OCI-LY7 (cell line): ENCODE results near the gene TMEM132E. TPM values are rescaled to one million over a fixed set of nuclear protein-coding genes. Genes with fewer than 3 reads are reported as not detected.
"Not testable (repeated sequence)": the region's sequence is repeated elsewhere in the genome, so short reads cannot be mapped to it uniquely, and the experiment has no call there.

Experiments used
- BruUV-seq: library from RNA; stranded (reverse); fragments of 400-500 nt; replicated peaks from 2 replicates; lab custom pipeline; 2021; lab: Mats Ljungman, UMichigan
- CTCF ChIA-PET: fragments of 300-600 bp; sonication (Branson Sonifier 250); formaldehyde crosslinking; loops from one replicate; lab custom pipeline; 2022; ENCODE audit warnings: antibody characterized with exemption; ENCODE audit not compliant: unreplicated experiment; lab: Charles Lee
- POLR2A ChIA-PET: fragments of 300-600 bp; sonication (Branson Sonifier 250); formaldehyde crosslinking; loops from one replicate; lab custom pipeline; 2022; ENCODE audit warnings: antibody characterized with exemption; lab: Charles Lee
- DNase-seq: peaks from one replicate; pipeline ENCODE4 v3.0.0-alpha.2; 2015; ENCODE audit warnings: low spot score
- H2AFZ ChIP-seq: fragments of 200-600 bp; sonication (generic), shearing (Covaris generic); 2 replicates; pipeline ENCODE4 v1.6.1; 2014; ENCODE audit warnings: mild to moderate bottlenecking, antibody characterized with exemption, low read length, moderate library complexity
- H3K27ac ChIP-seq: fragments of 200-600 bp; sonication (generic); 2 replicates; pipeline ENCODE4 v1.5.1; 2014; ENCODE audit warnings: mixed run types, low read depth, mild to moderate bottlenecking, moderate library complexity, low read length, inconsistent platforms; ENCODE audit not compliant: poor library complexity, severe bottlenecking
- H3K36me3 ChIP-seq: fragments of 200-600 bp; sonication (generic); 2 replicates; pipeline ENCODE4 v1.6.1; 2014; ENCODE audit warnings: mild to moderate bottlenecking, antibody characterized with exemption, low read length, moderate library complexity, mixed read lengths; ENCODE audit not compliant: insufficient read depth
- H3K4me1 ChIP-seq: fragments of 200-600 bp; sonication (generic); 2 replicates; pipeline ENCODE4 v1.5.1; 2014; ENCODE audit warnings: mild to moderate bottlenecking, low read length; ENCODE audit not compliant: insufficient read depth, poor library complexity, severe bottlenecking
- H3K4me2 ChIP-seq: fragments of 200-600 bp; sonication (generic); 2 replicates; pipeline ENCODE4 v1.6.1; 2014; ENCODE audit warnings: mild to moderate bottlenecking, low read length
- H3K4me3 ChIP-seq: fragments of 200-600 bp; sonication (generic); 2 replicates; pipeline ENCODE4 v1.5.1; 2014; ENCODE audit warnings: mild to moderate bottlenecking, low read depth, low read length; ENCODE audit not compliant: poor library complexity, severe bottlenecking
- H3K79me2 ChIP-seq: fragments of 200-600 bp; sonication (generic); 2 replicates; pipeline ENCODE4 v1.6.1; 2016; ENCODE audit warnings: low read depth, mild to moderate bottlenecking, low read length, moderate library complexity, mixed read lengths; ENCODE audit not compliant: insufficient read depth
- H3K9me2 ChIP-seq: fragments of 200-600 bp; sonication (generic); 2 replicates; pipeline ENCODE4 v1.6.1; 2016; ENCODE audit warnings: mild to moderate bottlenecking, low read length, mixed read lengths; ENCODE audit not compliant: insufficient read depth
- H3K9me3 ChIP-seq: fragments of 200-600 bp; sonication (generic); 2 replicates; pipeline ENCODE4 v1.6.1; 2014; ENCODE audit warnings: mild to moderate bottlenecking, mixed run types, low read length, mixed read lengths
- H4K20me1 ChIP-seq: fragments of 200-600 bp; sonication (generic); 2 replicates; pipeline ENCODE4 v1.6.1; 2014; ENCODE audit warnings: mild to moderate bottlenecking, antibody characterized with exemption, low read length, moderate library complexity, mixed read lengths; ENCODE audit not compliant: insufficient read depth
- EZH2phosphoT487 ChIP-seq: fragments of 200-600 bp; sonication (generic); IDR thresholded peaks from 2 replicates; pipeline ENCODE4 v1.6.1; 2018; ENCODE audit warnings: low read depth, borderline replicate concordance, mild to moderate bottlenecking, mixed run types, antibody characterized with exemption, low read length, moderate library complexity, mixed read lengths
- intact Hi-C: fragments of 100-400 bp; cut with micrococcal nuclease; formaldehyde crosslinking; loops from one replicate; pipeline ENCODE4 v1.10.0; 2022; ENCODE audit not compliant: unreplicated experiment
- total RNA-seq, 2 experiments: library from RNA; depleted of rRNA in 1 of 2; stranded (reverse); fragments of >200 nt in 1 of 2; shearing (Covaris generic) in 1 of 2; gene quantifications; 2 replicates each; pipeline ENCODE4 v1.2.3, GENCODE V29; 2014 to 2022
- TF ChIP-seq, protein P1 (sequence below): fragments of 200-600 bp; sonication (generic); conservative IDR thresholded peaks from 2 replicates; pipeline ENCODE4 v1.5.1; 2014; ENCODE audit warnings: mild to moderate bottlenecking, antibody characterized with exemption, low read length, moderate library complexity, mixed read lengths

TMEM132E gene
- total RNA-seq, 2 experiments from 2014 or later = not detected

DNA sequence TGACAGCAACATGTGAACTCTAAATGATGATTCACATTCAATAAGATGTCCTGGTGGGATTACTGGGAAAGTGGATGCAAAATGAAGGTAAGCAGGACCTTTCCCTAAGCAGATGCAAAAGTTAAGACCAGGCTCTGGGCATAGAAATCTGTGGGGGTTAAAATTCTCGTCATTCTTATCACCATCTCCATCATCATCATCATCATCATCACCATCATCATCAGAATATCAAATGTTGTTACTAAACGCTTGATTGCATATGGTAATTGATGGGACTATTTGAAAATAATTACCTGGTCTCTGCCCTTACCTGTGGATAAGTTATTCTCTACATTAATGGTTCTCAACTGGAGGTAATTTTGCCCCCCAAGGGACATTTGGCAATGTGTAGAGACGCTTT, 41.9 kb upstream of the TMEM132E start:
- H3K4me3 ChIP-seq = no peak overlapping the region
- H3K4me2 ChIP-seq = no peak overlapping the region
- H4K20me1 ChIP-seq = no peaks in the 10 kb centered on the region
- ChIA-PET POLR2A (no interaction called here), CTCF (no interaction called here)
- DNase-seq = no peak
- no TSS peak for BruUV-seq
- H3K9me2 ChIP-seq = no peaks in the 10 kb centered on the region
- intact Hi-C loops = no loop called here
- H3K79me2 ChIP-seq = no peaks in the 10 kb centered on the region
- TF ChIP-seq, protein P1, sequence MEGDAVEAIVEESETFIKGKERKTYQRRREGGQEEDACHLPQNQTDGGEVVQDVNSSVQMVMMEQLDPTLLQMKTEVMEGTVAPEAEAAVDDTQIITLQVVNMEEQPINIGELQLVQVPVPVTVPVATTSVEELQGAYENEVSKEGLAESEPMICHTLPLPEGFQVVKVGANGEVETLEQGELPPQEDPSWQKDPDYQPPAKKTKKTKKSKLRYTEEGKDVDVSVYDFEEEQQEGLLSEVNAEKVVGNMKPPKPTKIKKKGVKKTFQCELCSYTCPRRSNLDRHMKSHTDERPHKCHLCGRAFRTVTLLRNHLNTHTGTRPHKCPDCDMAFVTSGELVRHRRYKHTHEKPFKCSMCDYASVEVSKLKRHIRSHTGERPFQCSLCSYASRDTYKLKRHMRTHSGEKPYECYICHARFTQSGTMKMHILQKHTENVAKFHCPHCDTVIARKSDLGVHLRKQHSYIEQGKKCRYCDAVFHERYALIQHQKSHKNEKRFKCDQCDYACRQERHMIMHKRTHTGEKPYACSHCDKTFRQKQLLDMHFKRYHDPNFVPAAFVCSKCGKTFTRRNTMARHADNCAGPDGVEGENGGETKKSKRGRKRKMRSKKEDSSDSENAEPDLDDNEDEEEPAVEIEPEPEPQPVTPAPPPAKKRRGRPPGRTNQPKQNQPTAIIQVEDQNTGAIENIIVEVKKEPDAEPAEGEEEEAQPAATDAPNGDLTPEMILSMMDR = no peak
- TF ChIP-seq EZH2phosphoT487 = no peak
- no peak overlapping the region for H2AFZ ChIP-seq
- H3K27ac ChIP-seq = no peak overlapping the region
- no peaks in the 10 kb centered on the region for H3K4me1 ChIP-seq
- H3K9me3 ChIP-seq = no peaks in the 10 kb centered on the region
- H3K36me3 ChIP-seq = no peaks in the 10 kb centered on the region

DNA sequence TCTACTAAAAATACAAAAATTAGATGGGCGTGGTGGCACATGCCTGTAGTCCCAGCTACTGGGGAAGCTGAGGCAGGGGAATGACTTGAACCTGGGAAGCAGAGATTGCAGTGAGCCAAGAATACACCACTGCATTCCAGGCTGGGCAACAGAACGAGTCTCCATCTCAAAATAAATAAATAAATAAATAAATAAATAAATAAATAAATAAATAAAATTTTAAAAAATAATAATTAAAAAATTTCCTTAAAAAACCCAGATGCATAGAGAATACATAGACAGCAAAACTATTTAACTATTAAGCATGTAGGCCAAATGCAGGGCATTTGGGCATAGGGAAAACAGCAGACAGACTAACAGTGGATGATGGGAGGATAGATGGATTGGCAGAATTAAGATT, 40.8 kb upstream of the TMEM132E start:
- BruUV-seq, H3K4me3 ChIP-seq, H3K79me2 ChIP-seq, POLR2A ChIA-PET, H4K20me1 ChIP-seq, H3K36me3 ChIP-seq, H3K27ac ChIP-seq, DNase-seq, intact Hi-C loops, H3K4me2 ChIP-seq, H3K9me2 ChIP-seq, H3K9me3 ChIP-seq, H2AFZ ChIP-seq, CTCF ChIA-PET, H3K4me1 ChIP-seq: not testable (repeated sequence)

DNA sequence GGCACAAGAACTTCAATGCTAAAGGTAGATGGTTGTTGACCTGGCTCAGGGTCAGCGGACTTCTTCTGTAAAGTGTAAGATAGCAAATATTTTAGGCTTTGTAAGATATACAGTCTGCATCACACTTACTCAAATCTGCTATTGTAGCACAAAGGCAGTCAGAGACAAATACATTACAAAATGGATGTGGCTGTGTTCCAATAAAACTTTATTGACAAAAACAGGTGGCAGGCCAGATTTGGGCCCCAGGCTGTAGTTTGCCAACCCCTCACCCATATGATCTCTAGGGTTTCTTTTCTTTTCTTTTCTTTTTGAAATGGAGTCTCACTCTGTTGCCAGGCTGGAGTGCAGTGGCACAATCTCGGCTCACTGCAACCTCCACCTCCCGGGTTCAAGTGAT, 39.5 kb upstream of the TMEM132E start:
- H3K4me1 ChIP-seq = no peaks in the 10 kb centered on the region
- H4K20me1 ChIP-seq = no peaks in the 10 kb centered on the region
- no peak overlapping the region for H3K4me2 ChIP-seq
- no peaks in the 10 kb centered on the region for H3K79me2 ChIP-seq
- ChIA-PET POLR2A (no interaction called here), CTCF (interaction anchor here (0.7 kb wide), 1 partner anchor 199 kb away, joined by 3 read pairs; no protein-coding TSS in a partner anchor)
- H2AFZ ChIP-seq = no peak overlapping the region
- intact Hi-C loops = loop anchor here (10.0 kb wide), 1 partner anchor 105 kb away; no protein-coding TSS in a partner anchor
- TF ChIP-seq EZH2phosphoT487 = no peak
- no peak overlapping the region for H3K27ac ChIP-seq
- no peak for DNase-seq
- H3K9me3 ChIP-seq = no peaks in the 10 kb centered on the region
- no peaks in the 10 kb centered on the region for H3K36me3 ChIP-seq
- no peak overlapping the region for H3K4me3 ChIP-seq
- H3K9me2 ChIP-seq = no peaks in the 10 kb centered on the region
- BruUV-seq = no TSS peak
